Caco-2 (cell line): ENCODE measurements around the gene TYW1B. TPM values are rescaled to one million over a fixed set of nuclear protein-coding genes. Genes with fewer than 3 reads are reported as not detected.
"Not testable (repeated sequence)": the region's sequence is repeated elsewhere in the genome, so short reads cannot be mapped to it uniquely, and the experiment has no call there.

Source experiments
- BruUV-seq: library from RNA; stranded (reverse); fragments of 400-500 nt; replicated peaks from 2 replicates; lab custom pipeline; 2021; lab: Mats Ljungman, UMichigan
- CTCF ChIA-PET: fragments of 300-600 bp; sonication (Branson Sonifier 250); formaldehyde crosslinking; loops from one replicate; lab custom pipeline; 2022; ENCODE audit warnings: antibody characterized with exemption; lab: Charles Lee
- POLR2A ChIA-PET: fragments of 300-600 bp; sonication (Branson Sonifier 250); formaldehyde crosslinking; loops from one replicate; lab custom pipeline; 2022; ENCODE audit warnings: antibody characterized with exemption; lab: Charles Lee
- DNase-seq, 2 experiments: peaks; one replicate each; pipeline versions ENCODE4 v3.0.0 to v3.0.0-alpha.2; 2020 to 2022
- H3K27me3 ChIP-seq: replicated peaks from 2 replicates; pipeline ENCODE4 v1.6.0; 2011; ENCODE audit warnings: low read length; ENCODE audit not compliant: control insufficient read depth, insufficient read depth
- H3K36me3 ChIP-seq: 2 replicates; pipeline ENCODE4 v1.5.1; 2011; ENCODE audit warnings: low read length; ENCODE audit not compliant: control insufficient read depth, insufficient read depth
- H3K4me1 ChIP-seq: fragments of 250-450 bp; sonication (Bioruptor Pico); 2 replicates; pipeline ENCODE4 v1.5.1; 2020; ENCODE audit warnings: mild to moderate bottlenecking
- H3K4me3 ChIP-seq: 2 replicates; pipeline ENCODE4 v1.5.1; 2011; ENCODE audit warnings: low read depth, mild to moderate bottlenecking, control low read depth, low read length
- H3K9me3 ChIP-seq: fragments of 250-450 bp; sonication (Bioruptor Pico); 2 replicates; pipeline ENCODE4 v1.5.1; 2020; ENCODE audit warnings: mild to moderate bottlenecking, moderate library complexity
- H3K27ac Mint-ChIP-seq: one replicate; pipeline ENCODE4 v1.8.0; 2022; ENCODE audit warnings: mixed read lengths; ENCODE audit not compliant: unreplicated experiment
- H3K27me3 Mint-ChIP-seq: one replicate; pipeline ENCODE4 v1.8.0; 2022; ENCODE audit warnings: mixed read lengths; ENCODE audit not compliant: insufficient read depth, unreplicated experiment
- H3K36me3 Mint-ChIP-seq: one replicate; pipeline ENCODE4 v1.8.0; 2022; ENCODE audit warnings: mild to moderate bottlenecking, mixed read lengths; ENCODE audit not compliant: insufficient read depth, unreplicated experiment
- H3K4me1 Mint-ChIP-seq: one replicate; pipeline ENCODE4 v1.8.0; 2022; ENCODE audit warnings: low read depth, mixed read lengths; ENCODE audit not compliant: unreplicated experiment
- H3K4me3 Mint-ChIP-seq: one replicate; pipeline ENCODE4 v1.8.0; 2022; ENCODE audit warnings: mild to moderate bottlenecking, moderate library complexity, mixed read lengths; ENCODE audit not compliant: unreplicated experiment
- H3K9me3 Mint-ChIP-seq: one replicate; pipeline ENCODE4 v1.8.0; 2022; ENCODE audit warnings: mixed read lengths; ENCODE audit not compliant: unreplicated experiment
- intact Hi-C: fragments of 100-400 bp; cut with micrococcal nuclease; formaldehyde crosslinking; loops from one replicate; pipeline ENCODE4 v1.10.0; 2022; ENCODE audit not compliant: unreplicated experiment
- total RNA-seq: library from RNA; stranded (reverse); gene quantifications from 2 replicates; pipeline ENCODE4 v1.2.3, GENCODE V29; 2022

Gene TYW1B
- total RNA-seq, 1 experiment from 2014 or later = 12.8 TPM

GRCh38 chr7:72739716-72740115 lies 88.3 kb downstream of the TYW1B start:
- H3K4me1 ChIP-seq, H3K4me1 Mint-ChIP-seq, POLR2A ChIA-PET, H3K27me3 ChIP-seq, intact Hi-C loops, H3K27me3 Mint-ChIP-seq, BruUV-seq, H3K4me3 ChIP-seq, H3K9me3 ChIP-seq, H3K4me3 Mint-ChIP-seq, DNase-seq, CTCF ChIA-PET, H3K27ac Mint-ChIP-seq, H3K36me3 ChIP-seq: not testable (repeated sequence)
- peaks cover 41% of the 10 kb centered on the region for H3K36me3 Mint-ChIP-seq
- peaks cover 40% of the 10 kb centered on the region for H3K9me3 Mint-ChIP-seq

GRCh38 chr7:72735855-72736254 lies 92.1 kb downstream of the TYW1B start:
- POLR2A ChIA-PET, H3K4me1 Mint-ChIP-seq, H3K9me3 ChIP-seq, CTCF ChIA-PET, H3K36me3 ChIP-seq, H3K27me3 Mint-ChIP-seq, H3K4me1 ChIP-seq, intact Hi-C loops, H3K4me3 ChIP-seq, H3K27ac Mint-ChIP-seq, BruUV-seq, H3K4me3 Mint-ChIP-seq, DNase-seq, H3K27me3 ChIP-seq: not testable (repeated sequence)
- peaks cover 17% of the 10 kb centered on the region for H3K9me3 Mint-ChIP-seq
- peaks cover 30% of the 10 kb centered on the region for H3K36me3 Mint-ChIP-seq

GRCh38 chr7:72730815-72731214 lies 97.2 kb downstream of the TYW1B start:
- H3K36me3 Mint-ChIP-seq, H3K4me1 Mint-ChIP-seq, H3K4me3 ChIP-seq, H3K27me3 ChIP-seq, BruUV-seq, H3K4me3 Mint-ChIP-seq, H3K27me3 Mint-ChIP-seq, H3K27ac Mint-ChIP-seq, H3K4me1 ChIP-seq, H3K36me3 ChIP-seq, CTCF ChIA-PET, H3K9me3 ChIP-seq, intact Hi-C loops, DNase-seq: not testable (repeated sequence)
- POLR2A ChIA-PET = interaction anchor here (0.6 kb wide), 1 partner anchor 116 kb away, joined by 3 read pairs; no protein-coding TSS in a partner anchor
- H3K9me3 Mint-ChIP-seq = peaks cover 18% of the 10 kb centered on the region

DNA sequence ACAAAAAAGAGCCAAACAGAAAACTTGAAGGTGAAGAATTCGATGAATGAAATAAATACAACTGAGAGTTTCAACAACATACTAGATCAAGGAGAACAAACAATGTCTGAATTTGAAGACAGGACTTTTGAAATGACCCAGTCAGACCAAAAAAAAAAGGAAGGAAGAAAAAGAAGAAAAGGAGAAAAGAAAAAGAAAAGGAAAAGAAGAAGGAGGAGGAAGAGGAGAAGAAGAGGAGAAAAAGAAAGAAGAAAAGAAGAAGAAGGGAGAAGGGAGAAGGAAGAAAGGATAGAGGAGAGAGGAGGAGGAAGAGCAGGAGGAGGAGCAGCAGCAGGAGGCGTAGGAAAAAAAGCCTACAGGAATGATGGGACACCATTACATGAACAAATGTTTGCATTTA lies 97.6 kb downstream of the TYW1B start:
- Mint-ChIP-seq H3K9me3 (peaks cover 16% of the 10 kb centered on the region), H3K4me1 (peaks cover 13% of the 10 kb centered on the region)
- H3K4me3 Mint-ChIP-seq, intact Hi-C loops, H3K27me3 ChIP-seq, H3K27ac Mint-ChIP-seq, H3K9me3 ChIP-seq, H3K36me3 Mint-ChIP-seq, H3K4me1 ChIP-seq, H3K4me3 ChIP-seq, H3K36me3 ChIP-seq, H3K27me3 Mint-ChIP-seq, CTCF ChIA-PET, BruUV-seq, DNase-seq: not testable (repeated sequence)
- POLR2A ChIA-PET = interaction anchor here (0.6 kb wide), 1 partner anchor 116 kb away, joined by 3 read pairs; no protein-coding TSS in a partner anchor

- Mint-ChIP-seq H3K4me1 (peaks cover 13% of the 10 kb centered on the region), H3K9me3 (peaks cover 16% of the 10 kb centered on the region)
- H3K36me3 Mint-ChIP-seq, H3K4me1 ChIP-seq, H3K36me3 ChIP-seq, POLR2A ChIA-PET, H3K9me3 ChIP-seq, H3K4me3 Mint-ChIP-seq, BruUV-seq, DNase-seq, H3K27ac Mint-ChIP-seq, H3K27me3 ChIP-seq, H3K27me3 Mint-ChIP-seq, H3K4me3 ChIP-seq, CTCF ChIA-PET, intact Hi-C loops: not testable (repeated sequence)
Observed at GRCh38 chr7:72729130-72729529, 98.9 kb downstream of the TYW1B start.

DNA sequence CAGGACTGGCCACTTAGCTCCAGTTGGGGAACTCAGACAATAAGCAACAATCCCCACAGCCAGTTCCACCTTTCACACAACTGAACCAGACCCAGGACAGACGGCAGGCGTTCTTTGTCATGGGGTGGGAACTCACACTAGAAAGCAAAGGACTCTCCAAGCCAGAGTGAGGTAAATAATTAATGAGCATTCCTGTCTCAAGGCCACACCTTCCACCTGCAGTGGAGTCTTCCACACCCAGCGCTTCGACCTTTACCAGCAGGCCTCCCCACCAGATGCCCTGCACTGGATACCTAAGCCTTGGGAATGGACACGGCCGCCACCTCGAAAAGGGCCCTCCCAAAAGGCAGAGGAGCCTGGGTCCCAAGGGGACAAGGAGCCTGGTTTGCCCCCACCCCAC lies 105.3 kb downstream of the TYW1B start:
- H3K36me3 Mint-ChIP-seq, H3K4me3 ChIP-seq, H3K4me1 ChIP-seq, H3K36me3 ChIP-seq, H3K27me3 Mint-ChIP-seq, POLR2A ChIA-PET, BruUV-seq, H3K9me3 ChIP-seq, H3K4me3 Mint-ChIP-seq, intact Hi-C loops, H3K9me3 Mint-ChIP-seq, CTCF ChIA-PET, H3K27me3 ChIP-seq: not testable (repeated sequence)
- H3K27ac Mint-ChIP-seq = peak overlapping the region; percentile 39
- peak; percentile 74 to 85 for DNase-seq
- H3K4me1 Mint-ChIP-seq = peaks cover 13% of the 10 kb centered on the region

GRCh38 chr7:72720890-72721289 lies 107.1 kb downstream of the TYW1B start:
- H3K36me3 Mint-ChIP-seq, H3K4me3 Mint-ChIP-seq, H3K27ac Mint-ChIP-seq, CTCF ChIA-PET, H3K27me3 ChIP-seq, BruUV-seq, H3K9me3 ChIP-seq, POLR2A ChIA-PET, H3K36me3 ChIP-seq, DNase-seq, H3K4me1 ChIP-seq, H3K9me3 Mint-ChIP-seq, intact Hi-C loops, H3K27me3 Mint-ChIP-seq, H3K4me3 ChIP-seq: not testable (repeated sequence)
- peaks cover 11% of the 10 kb centered on the region for H3K4me1 Mint-ChIP-seq
